ENCODE results near the gene LMF1. TPM values are rescaled to one million over a fixed set of nuclear protein-coding genes. Genes with fewer than 3 reads are reported as not detected.

LMF1 gene
- total and polyA plus RNA-seq, 9 of the 15 experiments (the other 6 are each of a cell fraction or from before 2014, with no cell fraction given), result 0.11 to 1.6 (median 0.55) TPM; not detected in 1

DNA sequence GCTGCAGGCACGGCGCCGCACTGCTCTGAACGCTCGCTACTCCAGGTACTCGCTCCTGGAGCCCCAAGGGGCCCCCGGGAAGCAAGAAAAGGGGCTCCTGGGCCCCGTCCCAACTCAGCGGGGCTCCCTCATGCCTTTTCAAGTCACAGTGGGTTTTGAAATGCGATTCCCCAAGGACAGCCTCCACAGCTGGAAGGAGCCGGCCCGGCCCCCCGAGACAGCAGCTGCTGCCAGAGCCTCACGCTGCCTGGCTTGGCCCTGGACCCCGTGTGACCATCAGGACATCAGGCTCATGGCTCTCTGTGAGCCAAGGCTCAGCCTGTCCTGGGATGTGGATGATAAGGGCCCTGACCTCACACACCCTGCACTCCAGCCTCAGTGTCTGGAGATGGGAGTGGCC lies 80.6 kb downstream of the LMF1 start:
- no peaks in the 10 kb centered on the region for H3K36me3 ChIP-seq (ENCODE audit: control insufficient read depth, insufficient read depth, low read length)
- TF ChIP-seq PRMT5 (CRISPR knock-in tag; IDR thresholded peaks at IDR 0.05) (no peak), NFRKB (IDR thresholded peaks at IDR 0.05; ENCODE audit: low read depth) (no peak), NONO (IDR thresholded peaks at IDR 0.05; ENCODE audit: low read depth in 2 of 2, low read length in 1 of 2) (no peak), DIDO1 (tag; IDR thresholded peaks at IDR 0.05; ENCODE audit: low read depth) (no peak), SIX5 (IDR thresholded peaks at IDR 0.05; ENCODE audit: borderline replicate concordance in 1 of 2, insufficient read depth in 1 of 2, low read depth in 1 of 2, low read length in 2 of 2) (no peak), CBFA2T3 (IDR thresholded peaks at IDR 0.05) (0 out of 2 replicates have a peak, but pooled peaks have one; percentile 12), ZNF695 (CRISPR knock-in tag; IDR thresholded peaks at IDR 0.05) (no peak), EZH2 (IDR thresholded peaks at IDR 0.05; ENCODE audit: borderline replicate concordance, low read depth, low read length) (no peak), CBFA2T2 (conservative IDR thresholded peaks at IDR 0.05) (0 out of 2 replicates have a peak, but pooled peaks have one; percentile 4)
- TF ChIP-seq, protein P1, sequence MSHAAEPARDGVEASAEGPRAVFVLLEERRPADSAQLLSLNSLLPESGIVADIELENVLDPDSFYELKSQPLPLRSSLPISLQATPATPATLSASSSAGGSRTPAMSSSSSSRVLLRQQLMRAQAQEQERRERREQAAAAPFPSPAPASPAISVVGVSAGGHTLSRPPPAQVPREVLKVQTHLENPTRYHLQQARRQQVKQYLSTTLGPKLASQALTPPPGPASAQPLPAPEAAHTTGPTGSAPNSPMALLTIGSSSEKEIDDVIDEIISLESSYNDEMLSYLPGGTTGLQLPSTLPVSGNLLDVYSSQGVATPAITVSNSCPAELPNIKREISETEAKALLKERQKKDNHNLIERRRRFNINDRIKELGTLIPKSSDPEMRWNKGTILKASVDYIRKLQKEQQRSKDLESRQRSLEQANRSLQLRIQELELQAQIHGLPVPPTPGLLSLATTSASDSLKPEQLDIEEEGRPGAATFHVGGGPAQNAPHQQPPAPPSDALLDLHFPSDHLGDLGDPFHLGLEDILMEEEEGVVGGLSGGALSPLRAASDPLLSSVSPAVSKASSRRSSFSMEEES (CRISPR knock-in tag; IDR thresholded peaks at IDR 0.05), result no peak
- H3K4me3 ChIP-seq, result no peak overlapping the region
- CTCF ChIA-PET (ENCODE audit: low intra/inter-chr PET ratio), result no interaction called here
- BruUV-seq (replicated peaks), result no TSS peak
- DNase-seq (ENCODE audit: extremely low read depth in 1 of 4, low spot score in 3 of 4), result peak in 3 of 4 experiments; percentile 45 to 48 (median 47)
- no peaks in the 10 kb centered on the region for H3K9me3 ChIP-seq (replicated peaks; ENCODE audit: control insufficient read depth, insufficient read depth, low read depth, low read length)
- in situ Hi-C loops (cut with MboI), result no loop called here
- H2AFZ ChIP-seq (ENCODE audit: low read depth, low read length), result no peak overlapping the region
- POLR2A ChIA-PET, result interaction anchor here (0.6 to 1.2 kb wide), 2 partner anchors 12 to 67 kb away, joined by 3 to 4 read pairs; no protein-coding TSS in a partner anchor
- H3K79me2 ChIP-seq (ENCODE audit: control insufficient read depth, insufficient read depth, low read length), result no peaks in the 10 kb centered on the region
- intact Hi-C loops (cut with micrococcal nuclease), result no loop called here
- FAIRE-seq, result no peak
- H3K27ac ChIP-seq (ENCODE audit: extremely low read depth, low read depth, low read length), result no peak overlapping the region
- peaks cover 35% of the 10 kb centered on the region for H4K20me1 ChIP-seq (replicated peaks; ENCODE audit: control insufficient read depth, insufficient read depth, low read length)
- H3K9ac ChIP-seq (ENCODE audit: insufficient read depth in 1 of 2, low read depth in 2 of 2, low read length in 2 of 2), result no peak overlapping the region
- peak; percentile 62 for ATAC-seq
- peaks cover 0 to 69% of the 10 kb centered on the region in 2 experiments; a peak in 2 of 5 replicates for H3K4me1 ChIP-seq (replicated peaks in 1 of 2; ENCODE audit: control insufficient read depth in 2 of 2, insufficient read depth in 2 of 2, low read length in 2 of 2)
- WGBS (ENCODE audit: insufficient coverage, low coverage, missing lambda C conversion rate), result 3% methylated on average over 15 of the region's 15 CpGs
- no peak overlapping the region for H3K4me2 ChIP-seq (ENCODE audit: insufficient read depth, low read length)
- H3K9me1 ChIP-seq (ENCODE audit: control insufficient read depth, insufficient read depth, low read length), result no peaks in the 10 kb centered on the region
- H3K27me3 ChIP-seq (ENCODE audit: control insufficient read depth in 2 of 2, insufficient read depth in 2 of 2, low read length in 2 of 2), result peaks cover 18 to 81% of the 10 kb centered on the region in 2 experiments; a peak in 4 of 5 replicates

Measured in K562 (cell line).